Measurements from ENCODE around the gene GALNT2. TPM values are rescaled to one million over a fixed set of nuclear protein-coding genes. Genes with fewer than 3 reads are reported as not detected.

Gene GALNT2
- total and polyA plus RNA-seq, 12 donors = 9.7 to 35.1 (median 25.8) TPM

GRCh38 chr1:230137337-230137815 lies 70.3 kb downstream of the GALNT2 start:
- DNase-seq (no peak), ATAC-seq (peak in 4 of 8 donors; percentile 8 to 20 (median 14))
- Histone ChIP-seq H3K27me3 (no peaks in the 10 kb centered on the region), H3K36me3 (no peaks in the 10 kb centered on the region), H3K27ac (no peak overlapping the region), H3K4me1 (peaks cover 24 to 56% (median 45%) of the 10 kb centered on the region in 9 donors), H3K4me3 (no peak overlapping the region), H3K9me3 (no peaks in the 10 kb centered on the region)
- 30 to 50% methylated on average over 4 of the region's 4 CpGs for WGBS, 2 donors
- no peak for TF ChIP-seq CTCF (IDR thresholded peaks at IDR 0.05)
- intact Hi-C loops (cut with DNase I) = no loop called here

GRCh38 chr1:230138561-230139239 lies 71.7 kb downstream of the GALNT2 start:
- DNase-seq (no peak), ATAC-seq (no peak)
- intact Hi-C loops (cut with DNase I) = no loop called here
- H3K36me3 ChIP-seq = no peaks in the 10 kb centered on the region
- 91 to 93% methylated on average over 7 of the region's 7 CpGs for WGBS, 2 donors
- H3K9me3 ChIP-seq = no peaks in the 10 kb centered on the region
- TF ChIP-seq CTCF (IDR thresholded peaks at IDR 0.05) = no peak
- H3K4me1 ChIP-seq = peaks cover 31 to 69% (median 57%) of the 10 kb centered on the region in 9 donors
- H3K27ac ChIP-seq = no peak overlapping the region
- no peak overlapping the region for H3K4me3 ChIP-seq
- no peaks in the 10 kb centered on the region for H3K27me3 ChIP-seq

GRCh38 chr1:230139315-230139714 lies 72.3 kb downstream of the GALNT2 start:
- no peak for TF ChIP-seq CTCF (IDR thresholded peaks at IDR 0.05)
- Histone ChIP-seq H3K4me1 (peaks cover 31 to 75% (median 61%) of the 10 kb centered on the region in 9 donors), H3K27me3 (no peaks in the 10 kb centered on the region), H3K36me3 (no peaks in the 10 kb centered on the region), H3K9me3 (no peaks in the 10 kb centered on the region), H3K27ac (no peak overlapping the region), H3K4me3 (no peak overlapping the region)
- ATAC-seq (no peak), DNase-seq (no peak)
- intact Hi-C loops (cut with DNase I) = no loop called here
- WGBS, 2 donors = 86 to 88% methylated on average over 4 of the region's 4 CpGs

GRCh38 chr1:230139741-230140140 lies 72.7 kb downstream of the GALNT2 start:
- DNase-seq (no peak), ATAC-seq (no peak)
- Histone ChIP-seq H3K4me3 (no peak overlapping the region), H3K27ac (peak overlapping the region in 2 of 10 donors; percentile 25 to 69), H3K27me3 (no peaks in the 10 kb centered on the region), H3K4me1 (peaks cover 31 to 79% (median 64%) of the 10 kb centered on the region in 9 donors), H3K9me3 (no peaks in the 10 kb centered on the region), H3K36me3 (no peaks in the 10 kb centered on the region)
- intact Hi-C loops (cut with DNase I) = no loop called here
- no peak for TF ChIP-seq CTCF (IDR thresholded peaks at IDR 0.05)
- 89 to 91% methylated on average over 8 of the region's 8 CpGs for WGBS, 2 donors

Measured in heart right ventricle (tissue), 16 donors.